B cell (primary cell): Measurements from ENCODE around the gene POLN. TPM values are rescaled to one million over a fixed set of nuclear protein-coding genes. Genes with fewer than 3 reads are reported as not detected.

Experiments used
- ATAC-seq: fragments of 200-7000 bp; cut with Tn5 transposase; one replicate; pipeline ENCODE4 v1.10.0; 2021; ENCODE audit warnings: low read depth, mild to moderate bottlenecking, moderate number of reproducible peaks, moderate library complexity
- CTCF ChIA-PET: fragments of 350-600 bp; sonication (Branson Sonifier 250); formaldehyde crosslinking; loops from one replicate; lab custom pipeline; 2021; ENCODE audit warnings: antibody characterized with exemption, inconsistent platforms; lab: Charles Lee
- POLR2A ChIA-PET: fragments of 350-600 bp; sonication (Branson Sonifier 250); formaldehyde crosslinking; loops from one replicate; lab custom pipeline; 2021; ENCODE audit warnings: antibody characterized with exemption; lab: Charles Lee
- DNase-seq: peaks from one replicate; pipeline ENCODE4 v3.0.0; 2013
- H2AFZ ChIP-seq: 2 replicates; pipeline ENCODE4 v1.6.1; 2012; ENCODE audit warnings: mild to moderate bottlenecking, low read depth, low read length; ENCODE audit not compliant: insufficient read depth, poor library complexity, severe bottlenecking
- H3K27ac ChIP-seq, 2 donors: 1 replicate in 1 of 2; 2 replicates in 1 of 2; pipeline ENCODE4 v1.5.1; 2012 to 2013; ENCODE audit warnings: low read length in 2 of 2, mild to moderate bottlenecking in 2 of 2, moderate library complexity in 1 of 2
- H3K27me3 ChIP-seq, 4 experiments: fragments of 200-600 bp in 1 of 4; sonication (generic) in 1 of 4; replicated peaks in 1 of 4; 1 replicate in 2 of 4; 2 replicates in 2 of 4; pipeline versions ENCODE4 v1.6.1 to v1.7.0; 2013 to 2016; ENCODE audit warnings: low read length in 3 of 4, mild to moderate bottlenecking in 2 of 4, mixed read lengths in 1 of 4, moderate library complexity in 1 of 4; ENCODE audit not compliant: insufficient read depth in 4 of 4, control insufficient read depth in 3 of 4; ENCODE audit errors: control extremely low read depth in 1 of 4
- H3K36me3 ChIP-seq, 2 experiments: replicated peaks in 1 of 2; 1 replicate in 1 of 2; 2 replicates in 1 of 2; pipeline versions ENCODE4 v1.6.1 to v1.7.1; 2013; ENCODE audit warnings: low read length in 1 of 2; ENCODE audit not compliant: insufficient read depth in 2 of 2, control insufficient read depth in 1 of 2; ENCODE audit errors: control extremely low read depth in 1 of 2, extremely low read depth in 1 of 2
- H3K4me1 ChIP-seq, 2 donors: fragments of 200-600 bp in 1 of 2; sonication (generic) in 1 of 2; 1 replicate in 1 of 2; 2 replicates in 1 of 2; pipeline versions ENCODE4 v1.5.1 to v1.6.1; 2013 to 2017; ENCODE audit warnings: low read length in 2 of 2; ENCODE audit not compliant: control insufficient read depth in 2 of 2, insufficient read depth in 2 of 2
- H3K4me2 ChIP-seq: replicated peaks from 2 replicates; pipeline ENCODE3; 2012; ENCODE audit warnings: mild to moderate bottlenecking, low read depth, low read length; ENCODE audit not compliant: poor library complexity, severe bottlenecking
- H3K4me3 ChIP-seq, 5 experiments: fragments of 200-600 bp in 1 of 5; sonication (generic) in 1 of 5; 1 replicate in 3 of 5; 2 replicates in 2 of 5; pipeline versions ENCODE4 v1.5.1 to v1.7.0; 2011 to 2016; ENCODE audit warnings: low read length in 4 of 5, mild to moderate bottlenecking in 4 of 5, low read depth in 2 of 5, control low read depth in 1 of 5, moderate library complexity in 1 of 5; ENCODE audit not compliant: insufficient read depth in 1 of 5; ENCODE audit errors: control extremely low read depth in 1 of 5, extremely low read depth in 1 of 5
- H3K79me2 ChIP-seq: fragments of 200-600 bp; sonication (generic); one replicate; pipeline ENCODE4 v1.6.0; 2016; ENCODE audit warnings: low read length; ENCODE audit not compliant: control insufficient read depth, insufficient read depth
- H3K9ac ChIP-seq: fragments of 200-600 bp; sonication (generic); 2 replicates; pipeline ENCODE4 v1.6.1; 2017; ENCODE audit warnings: mild to moderate bottlenecking, low read length, moderate library complexity
- H3K9me3 ChIP-seq, 3 donors: one replicate each; pipeline versions ENCODE4 v1.6.1 to v1.7.1; 2013; ENCODE audit warnings: low read length in 2 of 3; ENCODE audit not compliant: control insufficient read depth in 2 of 3, insufficient read depth in 1 of 3; ENCODE audit errors: control extremely low read depth in 1 of 3
- H4K20me1 ChIP-seq: 2 replicates; pipeline ENCODE4 v1.6.0; 2012; ENCODE audit warnings: mild to moderate bottlenecking, low read length; ENCODE audit not compliant: insufficient read depth, control insufficient read depth, poor library complexity, severe bottlenecking
- H3K27ac Mint-ChIP-seq: one replicate; pipeline ENCODE4 v1.8.0; 2021; ENCODE audit warnings: mixed read lengths
- H3K27me3 Mint-ChIP-seq: one replicate; pipeline ENCODE4 v1.8.0; 2021; ENCODE audit warnings: mixed read lengths
- H3K4me1 Mint-ChIP-seq: one replicate; pipeline ENCODE4 v1.8.0; 2021; ENCODE audit warnings: mixed read lengths
- H3K4me3 Mint-ChIP-seq: one replicate; pipeline ENCODE4 v1.8.0; 2021; ENCODE audit warnings: mixed read lengths
- H3K9me3 Mint-ChIP-seq: one replicate; pipeline ENCODE4 v1.8.0; 2022; ENCODE audit warnings: mixed read lengths; ENCODE audit not compliant: insufficient read depth
- CTCF ChIP-seq: fragments of 200-600 bp; IDR thresholded peaks from one replicate; pipeline ENCODE4 v1.8.0; 2022; ENCODE audit warnings: antibody characterized with exemption, mild to moderate bottlenecking
- EZH2 ChIP-seq: IDR thresholded peaks from 2 replicates; pipeline ENCODE4 v1.6.1; 2012; ENCODE audit warnings: borderline replicate concordance, low read depth, mild to moderate bottlenecking, moderate library complexity, low read length; ENCODE audit not compliant: insufficient read depth, poor library complexity, severe bottlenecking
- WGBS: methylation state at CpG from one replicate; pipeline ENCODE4 v1.1.5; 2013; ENCODE audit warnings: missing lambda C conversion rate; ENCODE audit not compliant: insufficient coverage; 5-methylcytosine and 5-hydroxymethylcytosine counted together
- intact Hi-C: fragments of 100-400 bp; cut with micrococcal nuclease; formaldehyde crosslinking; loops from one replicate; pipeline ENCODE4 v1.10.0; 2022
- polyA plus RNA-seq: library from polyadenylated mRNA; depleted of rRNA; stranded (reverse); fragments of >200 nt; gene quantifications from 2 replicates; pipeline ENCODE4 v1.2.3, GENCODE V29; 2012
- total RNA-seq, 2 donors: library from RNA; stranded (reverse); fragments of 120-200 nt in 1 of 2; gene quantifications; 1 replicate in 1 of 2; 2 replicates in 1 of 2; pipeline versions ENCODE4 v1.2.3 to v1.2.4, GENCODE V29; 2013 to 2022

The POLN gene
- total and polyA plus RNA-seq, 2 donors (not counting 1 experiment from before 2014, with no cell fraction given), result 0.73 to 1.5 TPM

DNA sequence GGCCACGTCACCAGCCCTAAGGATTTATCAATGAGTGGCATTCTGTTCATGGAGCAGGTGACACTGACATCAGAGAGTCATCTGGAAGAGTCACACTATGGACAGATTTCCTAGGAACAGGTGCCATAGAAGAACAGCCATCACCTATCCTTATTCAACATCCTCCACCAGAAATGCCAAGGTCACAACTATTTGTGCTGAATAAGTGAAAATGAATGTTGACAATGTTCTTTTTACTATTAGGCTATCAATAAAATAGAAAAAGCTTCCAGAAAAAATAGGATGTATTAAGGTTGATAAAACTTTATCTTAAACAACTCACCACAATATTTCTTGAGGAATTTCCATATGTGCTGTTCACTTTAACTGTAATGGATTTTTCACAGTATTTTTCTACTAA is 62.9 kb downstream of the POLN start:
- no peak for TF ChIP-seq CTCF
- TF ChIP-seq EZH2, result no peak
- H3K4me1 Mint-ChIP-seq, result no peaks in the 10 kb centered on the region
- ChIA-PET POLR2A (no interaction called here), CTCF (no interaction called here)
- H3K4me3 Mint-ChIP-seq, result no peak overlapping the region
- peaks cover 0 to 5% (median 0%) of the 10 kb centered on the region in 3 donors for H3K9me3 ChIP-seq
- no peaks in the 10 kb centered on the region for H3K9me3 Mint-ChIP-seq
- H3K27me3 ChIP-seq, result no peaks in the 10 kb centered on the region
- no peak overlapping the region for H3K27ac Mint-ChIP-seq
- H3K36me3 ChIP-seq, result no peaks in the 10 kb centered on the region
- H3K27ac ChIP-seq, result no peak overlapping the region
- ATAC-seq (no peak), DNase-seq (no peak)
- no peaks in the 10 kb centered on the region for H3K4me1 ChIP-seq
- WGBS, result 80% methylated on average over 1 of the region's 1 CpG
- no peak overlapping the region for H2AFZ ChIP-seq
- no peaks in the 10 kb centered on the region for H3K27me3 Mint-ChIP-seq
- no peak overlapping the region for H3K9ac ChIP-seq
- H3K4me3 ChIP-seq, result no peak overlapping the region
- no peaks in the 10 kb centered on the region for H4K20me1 ChIP-seq
- intact Hi-C loops, result no loop called here
- no peaks in the 10 kb centered on the region for H3K79me2 ChIP-seq
- no peak overlapping the region for H3K4me2 ChIP-seq

DNA sequence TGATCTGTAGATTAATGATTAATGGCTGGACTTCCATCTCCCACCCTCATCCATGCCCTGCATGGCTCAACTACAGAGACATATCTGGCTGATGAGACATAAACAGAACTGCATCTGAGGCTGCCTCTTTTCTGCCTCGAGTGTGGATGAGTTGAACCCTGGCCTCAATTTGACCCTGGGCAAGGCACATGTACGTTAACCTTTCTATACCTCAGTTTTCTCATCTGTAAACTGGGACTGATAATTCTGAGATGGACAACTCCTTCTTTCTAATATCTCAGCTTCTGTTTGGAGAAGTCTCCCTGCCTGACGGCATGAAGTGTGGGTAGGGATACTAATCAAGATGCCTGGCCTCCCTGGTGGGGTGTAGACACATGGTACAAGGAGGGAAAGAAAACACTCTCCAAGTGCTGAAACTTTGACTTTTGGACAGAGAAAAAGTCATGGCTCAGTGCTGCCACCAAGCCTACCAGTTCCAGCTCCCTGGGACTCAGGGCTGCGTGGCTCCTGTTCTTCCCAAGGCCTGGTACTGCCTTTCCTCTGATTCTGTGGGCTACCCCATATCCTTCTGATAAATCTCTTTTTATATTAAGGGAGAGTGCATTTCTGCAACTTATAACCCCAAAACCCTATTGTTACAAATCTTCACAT is 64.4 kb downstream of the POLN start:
- DNase-seq, result no peak
- CTCF ChIA-PET, result no interaction called here
- ATAC-seq, result no peak

More for the DNA sequence above, 64.4 kb downstream of the POLN start:
- WGBS, result 100% methylated on average over 3 of the region's 4 CpGs
- Histone ChIP-seq H3K9me3 (peaks cover 0 to 5% (median 0%) of the 10 kb centered on the region in 3 donors), H2AFZ (no peak overlapping the region), H3K36me3 (no peaks in the 10 kb centered on the region), H3K79me2 (no peaks in the 10 kb centered on the region), H3K27me3 (no peaks in the 10 kb centered on the region), H4K20me1 (no peaks in the 10 kb centered on the region), H3K4me1 (no peaks in the 10 kb centered on the region), H3K9ac (no peak overlapping the region), H3K4me2 (no peak overlapping the region), H3K27ac (no peak overlapping the region), H3K4me3 (no peak overlapping the region)
- Mint-ChIP-seq H3K27ac (no peak overlapping the region), H3K9me3 (no peaks in the 10 kb centered on the region), H3K4me1 (no peaks in the 10 kb centered on the region), H3K27me3 (no peaks in the 10 kb centered on the region), H3K4me3 (no peak overlapping the region)
- intact Hi-C loops, result no loop called here
- POLR2A ChIA-PET, result no interaction called here
- no peak for TF ChIP-seq CTCF
- TF ChIP-seq EZH2, result no peak
